Brain microvascular endothelial cell (primary cell): Measurements from ENCODE around the gene WSB2.

ENCODE experiments used
- DNase-seq: peaks from one replicate; pipeline ENCODE4 v3.0.0-alpha.2; 2020
- H3K27ac ChIP-seq: fragments of 250-450 bp; sonication (Bioruptor Pico); 2 replicates; pipeline ENCODE4 v1.5.1; 2020; ENCODE audit warnings: mild to moderate bottlenecking, moderate library complexity
- H3K27me3 ChIP-seq: fragments of 250-450 bp; sonication (Bioruptor Pico); replicated peaks from 2 replicates; pipeline ENCODE4 v1.5.1; 2020; ENCODE audit warnings: mild to moderate bottlenecking
- H3K36me3 ChIP-seq: fragments of 250-450 bp; sonication (Bioruptor Pico); replicated peaks from 2 replicates; pipeline ENCODE4 v1.5.1; 2020; ENCODE audit warnings: mild to moderate bottlenecking
- H3K4me3 ChIP-seq: 2 replicates; pipeline ENCODE4 v1.5.1; 2011; ENCODE audit warnings: low read depth, mild to moderate bottlenecking, control low read depth, low read length, moderate library complexity
- in situ Hi-C: cut with HindIII; loops from 2 replicates; pipeline ENCODE4 v1.10.0; 2017; ENCODE audit warnings: low sequenced_read_pairs, low pct_ligation_motif_present
- TF ChIP-seq, protein P1 (sequence below): IDR thresholded peaks from 2 replicates; pipeline ENCODE4 v1.5.1; 2011; ENCODE audit warnings: low read depth, mild to moderate bottlenecking, moderate library complexity, low read length, control low read depth, inconsistent platforms; ENCODE audit errors: missing control alignments

Gene WSB2

DNA sequence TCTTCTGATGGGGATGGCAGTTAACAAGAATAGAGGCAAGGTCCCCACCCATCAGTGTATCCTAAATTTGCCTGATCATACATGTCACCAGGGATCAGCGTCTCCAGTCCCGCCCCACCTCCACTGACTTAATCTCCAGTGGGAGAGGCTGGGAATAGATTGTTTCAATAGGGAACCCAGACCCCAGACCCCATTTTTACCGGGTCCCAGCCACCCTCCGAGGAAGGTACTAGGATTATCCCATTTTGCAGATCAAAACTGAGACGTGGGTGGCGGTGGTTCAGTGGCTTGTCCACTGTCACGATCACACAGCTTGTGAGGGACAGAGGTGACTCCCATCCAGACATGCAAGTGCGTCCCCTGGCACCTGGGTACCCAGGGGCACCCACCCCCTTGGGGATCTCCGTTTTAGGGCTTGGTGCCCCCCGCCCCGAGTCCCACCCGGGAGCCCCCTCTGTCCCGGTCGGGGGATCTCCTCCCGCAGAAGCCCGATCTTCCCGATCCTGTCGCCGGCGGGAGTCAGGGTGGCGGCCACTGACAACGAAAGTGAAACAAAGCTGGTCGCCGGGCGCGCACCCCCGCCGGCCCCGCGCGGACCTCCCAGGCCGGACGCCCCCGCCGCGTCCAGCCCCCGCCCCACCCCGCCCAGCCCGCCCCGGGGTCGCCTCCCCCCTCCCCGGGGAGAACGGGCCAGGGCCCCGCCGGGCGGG, 523 bp downstream of the WSB2 start:
- H3K27ac ChIP-seq: peak overlapping the region; percentile 78
- TF ChIP-seq, protein P1, sequence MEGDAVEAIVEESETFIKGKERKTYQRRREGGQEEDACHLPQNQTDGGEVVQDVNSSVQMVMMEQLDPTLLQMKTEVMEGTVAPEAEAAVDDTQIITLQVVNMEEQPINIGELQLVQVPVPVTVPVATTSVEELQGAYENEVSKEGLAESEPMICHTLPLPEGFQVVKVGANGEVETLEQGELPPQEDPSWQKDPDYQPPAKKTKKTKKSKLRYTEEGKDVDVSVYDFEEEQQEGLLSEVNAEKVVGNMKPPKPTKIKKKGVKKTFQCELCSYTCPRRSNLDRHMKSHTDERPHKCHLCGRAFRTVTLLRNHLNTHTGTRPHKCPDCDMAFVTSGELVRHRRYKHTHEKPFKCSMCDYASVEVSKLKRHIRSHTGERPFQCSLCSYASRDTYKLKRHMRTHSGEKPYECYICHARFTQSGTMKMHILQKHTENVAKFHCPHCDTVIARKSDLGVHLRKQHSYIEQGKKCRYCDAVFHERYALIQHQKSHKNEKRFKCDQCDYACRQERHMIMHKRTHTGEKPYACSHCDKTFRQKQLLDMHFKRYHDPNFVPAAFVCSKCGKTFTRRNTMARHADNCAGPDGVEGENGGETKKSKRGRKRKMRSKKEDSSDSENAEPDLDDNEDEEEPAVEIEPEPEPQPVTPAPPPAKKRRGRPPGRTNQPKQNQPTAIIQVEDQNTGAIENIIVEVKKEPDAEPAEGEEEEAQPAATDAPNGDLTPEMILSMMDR: no peak
- no peaks in the 10 kb centered on the region for H3K36me3 ChIP-seq
- H3K27me3 ChIP-seq: no peaks in the 10 kb centered on the region
- H3K4me3 ChIP-seq: peak overlapping the region; percentile 79
- no peak for DNase-seq
- in situ Hi-C loops: no loop called here

DNA sequence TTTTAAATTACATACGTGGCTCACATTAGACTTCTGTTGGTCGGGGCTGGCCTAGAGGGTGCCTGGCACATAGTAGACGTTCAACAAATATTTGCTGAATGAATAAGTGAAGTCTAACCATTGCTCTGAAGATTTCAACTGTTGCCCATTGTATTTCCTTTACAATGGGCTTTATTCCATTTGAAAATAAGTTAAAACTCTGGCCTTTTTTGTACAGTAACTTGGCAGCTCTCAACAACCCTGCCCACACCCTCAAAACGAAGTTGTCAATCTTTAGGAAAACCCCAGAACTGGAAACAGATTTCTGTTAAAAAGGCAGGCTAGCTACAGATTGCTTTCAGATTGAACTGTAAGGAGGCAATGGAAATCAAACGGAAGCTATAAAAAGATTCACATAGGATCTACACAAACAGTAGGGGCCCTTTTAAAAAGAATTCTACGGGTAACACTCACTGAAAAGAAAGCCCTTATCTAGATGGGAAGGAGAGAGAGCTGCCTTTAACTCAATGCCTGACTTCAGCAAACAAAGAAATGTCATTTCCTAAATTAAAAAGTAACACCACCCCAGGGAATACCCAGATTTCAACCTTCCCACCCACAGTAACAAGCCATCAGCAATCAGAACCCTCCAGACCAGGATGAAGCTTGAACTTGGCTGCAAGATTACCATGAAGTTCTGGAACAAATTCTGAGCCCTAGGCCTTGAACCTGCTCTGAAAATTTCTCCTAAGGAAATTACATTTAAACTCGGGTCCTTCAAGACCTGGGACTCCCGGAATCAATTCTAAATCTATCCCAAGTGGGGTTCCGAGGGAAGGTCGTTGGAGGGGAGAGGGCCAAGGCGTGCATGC, 1.4 kb downstream of the WSB2 start:
- in situ Hi-C loops: no loop called here
- Histone ChIP-seq H3K4me3 (peak overlapping the region; percentile 79), H3K36me3 (no peaks in the 10 kb centered on the region), H3K27ac (peak overlapping the region; percentile 78), H3K27me3 (no peaks in the 10 kb centered on the region)
- peak; percentile 56 for DNase-seq
- TF ChIP-seq, protein P1: no peak

DNA sequence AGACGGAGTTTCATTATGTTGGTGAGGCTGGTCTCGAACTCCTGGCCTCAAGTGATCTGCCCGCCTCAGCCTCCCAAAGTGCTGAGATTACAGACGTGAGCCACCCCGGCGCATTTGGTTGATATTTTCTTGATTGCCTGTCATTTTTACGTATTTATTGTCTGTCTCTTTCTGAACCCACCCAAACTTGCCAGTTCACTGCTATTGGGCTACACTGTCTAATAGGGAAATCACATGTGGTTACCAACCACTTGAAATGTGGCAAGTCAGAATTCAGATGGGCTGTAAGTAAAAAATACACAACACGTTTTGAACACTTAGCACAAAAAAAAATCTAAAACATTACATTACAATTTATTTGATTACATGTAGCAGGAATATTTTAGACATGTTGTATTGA, 2.1 kb downstream of the WSB2 start:
- H3K27ac ChIP-seq: peak overlapping the region; percentile 78
- H3K27me3 ChIP-seq: no peaks in the 10 kb centered on the region
- peak overlapping the region; percentile 79 for H3K4me3 ChIP-seq
- no peaks in the 10 kb centered on the region for H3K36me3 ChIP-seq
- TF ChIP-seq, protein P1: no peak
- no peak for DNase-seq
- in situ Hi-C loops: no loop called here

DNA sequence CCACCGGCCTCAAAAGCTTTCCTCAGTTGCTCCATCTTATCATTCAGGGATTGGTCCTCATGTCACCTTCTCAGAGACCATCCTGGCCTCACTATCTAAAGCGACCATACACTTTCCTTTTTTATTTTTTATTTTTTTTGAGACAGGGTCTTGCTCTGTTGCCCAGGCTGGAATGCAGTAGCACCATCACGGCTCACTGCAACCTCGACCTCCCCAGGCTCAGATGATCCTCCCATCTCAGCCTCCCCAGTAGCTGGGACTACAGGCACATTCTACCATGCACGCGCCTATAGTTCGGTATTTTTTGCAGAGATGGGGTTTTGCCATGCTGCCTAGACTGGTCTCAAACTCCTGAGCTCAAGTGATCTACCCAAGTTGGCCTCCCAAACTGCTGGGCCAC, 2.8 kb downstream of the WSB2 start:
- TF ChIP-seq, protein P1: no peak
- no peak for DNase-seq
- no peaks in the 10 kb centered on the region for H3K36me3 ChIP-seq
- no peak overlapping the region for H3K4me3 ChIP-seq
- H3K27ac ChIP-seq: no peak overlapping the region
- no peaks in the 10 kb centered on the region for H3K27me3 ChIP-seq
- in situ Hi-C loops: no loop called here

DNA sequence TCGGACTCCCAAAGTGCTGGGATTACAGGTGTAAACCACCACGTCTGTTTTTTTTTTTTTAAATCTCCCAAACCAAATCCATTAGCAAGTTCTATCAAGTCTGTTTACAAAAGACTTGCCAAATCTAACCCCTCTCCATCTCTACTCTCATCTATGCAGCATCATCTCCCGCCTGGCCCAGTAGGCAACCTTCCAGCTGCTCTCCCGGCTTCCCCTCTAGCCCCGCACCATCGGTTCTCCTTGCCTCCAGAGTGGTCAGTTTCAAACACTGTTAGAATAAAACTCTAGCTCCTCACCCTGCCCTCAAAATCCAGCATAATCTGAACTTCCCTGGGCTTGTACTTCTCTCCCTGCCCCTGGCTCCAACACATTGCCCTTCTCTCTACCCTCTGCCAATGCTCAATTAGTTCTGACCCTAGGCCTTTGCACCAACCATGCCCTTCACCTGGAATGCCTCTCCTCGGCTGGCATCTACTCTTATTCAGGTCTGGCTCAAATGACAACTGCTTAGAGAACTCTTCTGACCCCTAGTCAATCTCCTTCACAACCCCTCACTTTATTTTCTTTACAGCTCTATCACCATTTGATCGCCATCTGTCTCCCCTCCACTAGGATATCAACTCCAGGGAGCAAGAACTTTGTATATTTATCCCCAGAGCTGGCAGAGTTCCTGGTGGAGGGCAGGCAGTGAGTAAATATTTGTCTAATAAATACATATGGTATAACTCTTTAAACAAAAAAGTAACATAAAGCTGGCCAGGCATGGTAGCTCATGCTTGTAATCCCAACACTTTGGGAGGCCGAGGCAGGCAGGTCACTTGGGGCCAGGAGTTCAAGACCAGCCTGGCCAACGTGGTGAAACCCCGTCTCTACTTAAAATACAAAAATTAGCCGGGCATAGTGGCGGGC, 4.9 kb downstream of the WSB2 start:
- Histone ChIP-seq H3K4me3 (no peak overlapping the region), H3K36me3 (peaks cover 9% of the 10 kb centered on the region), H3K27me3 (no peaks in the 10 kb centered on the region), H3K27ac (no peak overlapping the region)
- TF ChIP-seq, protein P1: no peak
- in situ Hi-C loops: no loop called here
- DNase-seq: no peak
